Measurements from ENCODE around the gene RASA3. TPM values are rescaled to one million over a fixed set of nuclear protein-coding genes. Genes with fewer than 3 reads are reported as not detected.

Gene RASA3
- total and polyA plus RNA-seq, 10 of the 15 experiments (the other 5 are each of a cell fraction or from before 2014, with no cell fraction given), result 0.79 to 33.9 (median 17.6) TPM

DNA sequence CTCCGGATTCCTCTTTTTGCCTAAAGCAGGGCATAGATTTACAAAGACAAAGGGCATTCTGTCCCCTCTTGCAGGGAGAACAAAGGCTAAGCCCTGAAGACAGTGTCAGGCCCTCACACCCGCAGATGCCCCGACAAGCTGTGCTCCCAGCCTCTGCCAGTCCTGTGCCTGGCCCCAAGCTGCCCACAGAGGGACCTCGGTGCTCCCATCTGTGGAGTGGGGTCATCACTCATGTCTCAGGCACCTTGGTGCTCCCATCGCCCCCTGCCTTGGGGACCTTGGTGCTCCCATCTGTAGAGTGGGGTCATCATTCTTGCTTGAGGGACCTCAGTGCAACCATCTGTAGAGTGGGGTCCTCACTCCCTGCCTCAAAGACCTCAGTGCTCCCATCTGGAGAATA, 182.9 kb downstream of the RASA3 start:
- POLR2A ChIA-PET, result no interaction called here
- Histone ChIP-seq H3K9me3 (replicated peaks; ENCODE audit: control insufficient read depth, insufficient read depth, low read length) (no peaks in the 10 kb centered on the region; the same call in 2 of the 3 replicates), H3K4me3 (no peak overlapping the region), H3K27ac (ENCODE audit: control insufficient read depth, insufficient read depth) (no peak overlapping the region), H3K9ac (ENCODE audit: control insufficient read depth, insufficient read depth, low read length) (no peak overlapping the region), H3K4me1 (ENCODE audit: control insufficient read depth, insufficient read depth, low read length) (no peaks in the 10 kb centered on the region), H3K4me2 (ENCODE audit: control insufficient read depth, insufficient read depth) (no peak overlapping the region), H3K36me3 (ENCODE audit: control insufficient read depth in 2 of 2, insufficient read depth in 2 of 2, low read length in 1 of 2) (no peaks in the 10 kb centered on the region), H4K20me1 (ENCODE audit: control insufficient read depth, insufficient read depth) (no peaks in the 10 kb centered on the region), H3K27me3 (replicated peaks in 1 of 2; ENCODE audit: control insufficient read depth in 2 of 2, insufficient read depth in 2 of 2, low read length in 1 of 2) (no peaks in the 10 kb centered on the region), H3K79me2 (ENCODE audit: control insufficient read depth, insufficient read depth, low read length) (no peaks in the 10 kb centered on the region), H2AFZ (ENCODE audit: control insufficient read depth, low read depth, low read length) (no peak overlapping the region)
- CTCF ChIA-PET, result no interaction called here
- 75% methylated on average over 5 of the region's 5 CpGs for WGBS (ENCODE audit: insufficient coverage, insufficient replicate concordance, low lambda C conversion rate, missing lambda C conversion rate)
- SMC1A ChIA-PET (ENCODE audit: uncharacterized antibody, unreplicated experiment), result no interaction called here
- FAIRE-seq, result no peak
- intact Hi-C loops (cut with micrococcal nuclease; ENCODE audit: unreplicated experiment) (no loop called here), in situ Hi-C loops (cut with MboI) (no loop called here)
- RAD21 ChIA-PET (ENCODE audit: unreplicated experiment), result no interaction called here
- no peak for DNase-seq (ENCODE audit: low read depth, low spot score)
- no peak for ATAC-seq
- TF ChIP-seq CREB1 (IDR thresholded peaks at IDR 0.05; ENCODE audit: low read depth) (no peak), ELK1 (IDR thresholded peaks at IDR 0.05; ENCODE audit: low read depth, low read length) (no peak), E2F8 (IDR thresholded peaks at IDR 0.05; ENCODE audit: low read depth, partially characterized antibody) (no peak), LARP7 (IDR thresholded peaks at IDR 0.05) (no peak), POLR2AphosphoS2 (IDR thresholded peaks at IDR 0.05; ENCODE audit: low read depth, low read length) (no peak), ZNF622 (IDR thresholded peaks at IDR 0.05) (no peak), RFX5 (IDR thresholded peaks at IDR 0.05; ENCODE audit: low read depth, low read length) (no peak)
- no TSS peak for BruUV-seq (replicated peaks)

Data from GM12878 (cell line).